Middle frontal gyrus (tissue), 1 donor: ENCODE data around the gene SLC6A8.

ENCODE experiments used
- DNase-seq: peaks from one replicate; pipeline ENCODE4 v3.0.0-alpha.2; 2015; ENCODE audit warnings: low spot score; ENCODE audit errors: extremely low spot score

Gene SLC6A8

GRCh38 chrX:153706799-153707198 lies 19.1 kb downstream of the SLC6A8 start:
- no peak for DNase-seq

- DNase-seq, result no peak
These were observed 19.7 kb downstream of the SLC6A8 start for GRCh38 chrX:153707406-153707805.

- no peak for DNase-seq
These were observed 20.7 kb downstream of the SLC6A8 start for GRCh38 chrX:153708415-153708814.

GRCh38 chrX:153709726-153710674 lies 22.3 kb downstream of the SLC6A8 start:
- no peak for DNase-seq

- DNase-seq, result no peak
These were observed 26.5 kb downstream of the SLC6A8 start for GRCh38 chrX:153714256-153714655.

- DNase-seq, result no peak
These were observed 29.7 kb downstream of the SLC6A8 start for GRCh38 chrX:153717445-153717844.

GRCh38 chrX:153719238-153719637 lies 31.5 kb downstream of the SLC6A8 start:
- DNase-seq, result no peak

GRCh38 chrX:153719701-153720100 lies 32.0 kb downstream of the SLC6A8 start:
- DNase-seq, result no peak

- no peak for DNase-seq
These were observed 35.1 kb downstream of the SLC6A8 start for GRCh38 chrX:153722704-153723350.

GRCh38 chrX:153723351-153724251 lies 35.9 kb downstream of the SLC6A8 start:
- no peak for DNase-seq

- peak; percentile 56 for DNase-seq
These were observed 36.7 kb downstream of the SLC6A8 start, which contains the start of the genes ABCD1 and BCAP31 for GRCh38 chrX:153724252-153725038. Gene ABCD1 (plus strand): TSS chrX:153724856. CDS start chrX:153725267, 411 bp downstream. Gene BCAP31 (minus strand): TSS chrX:153724387. CDS start chrX:153723244, 1,143 bp downstream.

- DNase-seq, result no peak
These were observed 37.5 kb downstream of the SLC6A8 start for GRCh38 chrX:153725039-153725831.

GRCh38 chrX:153725832-153726285 lies 38.1 kb downstream of the SLC6A8 start:
- no peak for DNase-seq

- no peak for DNase-seq
These were observed 38.8 kb downstream of the SLC6A8 start for GRCh38 chrX:153726286-153727122.

- DNase-seq, result peak; percentile 68
These were observed 39.6 kb downstream of the SLC6A8 start for GRCh38 chrX:153727123-153727931.

- no peak for DNase-seq
These were observed 40.4 kb downstream of the SLC6A8 start for GRCh38 chrX:153728095-153728494.

- no peak for DNase-seq
These were observed 41.4 kb downstream of the SLC6A8 start for GRCh38 chrX:153728951-153729631.
